GM12865 (cell line): Measurements from ENCODE around the gene FTCD.
A peak's percentile ranks its signal among the peaks of the same experiment; 100 is the strongest.
"Not testable (repeated sequence)": the region's sequence is repeated elsewhere in the genome, so short reads cannot be mapped to it uniquely, and the experiment has no call there.

Experiments
- DNase-seq: peaks from one replicate; pipeline ENCODE4 v3.0.0; 2010; ENCODE audit warnings: low read depth
- H3K4me3 ChIP-seq: 2 replicates; pipeline ENCODE4 v1.5.1; 2011; ENCODE audit warnings: mild to moderate bottlenecking, low read depth, low read length, control low read depth
- TF ChIP-seq, protein P1 (sequence below): IDR thresholded peaks from 2 replicates; pipeline ENCODE4 v1.5.1; 2011; ENCODE audit warnings: low read length, control low read depth, low read depth, inconsistent platforms; ENCODE audit not compliant: insufficient read depth; ENCODE audit errors: missing control alignments

Gene FTCD

DNA sequence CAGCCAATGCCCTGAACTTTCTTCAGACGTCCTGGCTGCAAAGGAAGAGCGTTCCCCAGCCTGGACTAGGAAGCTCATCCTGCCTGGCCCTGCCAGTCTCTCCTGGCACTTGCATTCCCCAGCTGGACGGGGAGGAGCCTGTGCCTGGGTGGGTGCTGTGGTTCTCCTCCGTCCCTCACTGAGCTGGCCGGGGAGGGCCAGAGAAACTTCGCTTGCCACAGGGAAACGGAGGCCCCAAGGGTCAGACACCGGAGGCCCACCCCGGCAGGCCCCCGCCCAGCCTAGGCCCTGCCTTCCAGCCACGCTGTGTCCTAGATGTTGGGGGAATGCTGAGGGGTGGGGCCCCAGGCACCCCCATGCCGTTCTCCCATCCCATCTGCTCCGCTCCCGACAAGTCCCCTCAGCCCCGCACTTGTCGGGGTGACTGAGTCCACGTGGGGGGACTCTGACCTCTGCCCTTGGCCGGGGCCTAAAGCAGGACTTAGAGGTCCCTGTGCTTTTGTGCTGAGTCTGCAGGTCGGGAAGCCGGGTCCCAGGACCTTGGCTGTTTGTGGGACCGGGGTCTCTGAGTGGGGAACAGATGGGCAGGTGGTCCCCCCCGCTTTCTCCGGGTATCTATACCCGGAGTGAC is 4.8 kb downstream of the FTCD start:
- DNase-seq, result no peak
- TF ChIP-seq, protein P1, sequence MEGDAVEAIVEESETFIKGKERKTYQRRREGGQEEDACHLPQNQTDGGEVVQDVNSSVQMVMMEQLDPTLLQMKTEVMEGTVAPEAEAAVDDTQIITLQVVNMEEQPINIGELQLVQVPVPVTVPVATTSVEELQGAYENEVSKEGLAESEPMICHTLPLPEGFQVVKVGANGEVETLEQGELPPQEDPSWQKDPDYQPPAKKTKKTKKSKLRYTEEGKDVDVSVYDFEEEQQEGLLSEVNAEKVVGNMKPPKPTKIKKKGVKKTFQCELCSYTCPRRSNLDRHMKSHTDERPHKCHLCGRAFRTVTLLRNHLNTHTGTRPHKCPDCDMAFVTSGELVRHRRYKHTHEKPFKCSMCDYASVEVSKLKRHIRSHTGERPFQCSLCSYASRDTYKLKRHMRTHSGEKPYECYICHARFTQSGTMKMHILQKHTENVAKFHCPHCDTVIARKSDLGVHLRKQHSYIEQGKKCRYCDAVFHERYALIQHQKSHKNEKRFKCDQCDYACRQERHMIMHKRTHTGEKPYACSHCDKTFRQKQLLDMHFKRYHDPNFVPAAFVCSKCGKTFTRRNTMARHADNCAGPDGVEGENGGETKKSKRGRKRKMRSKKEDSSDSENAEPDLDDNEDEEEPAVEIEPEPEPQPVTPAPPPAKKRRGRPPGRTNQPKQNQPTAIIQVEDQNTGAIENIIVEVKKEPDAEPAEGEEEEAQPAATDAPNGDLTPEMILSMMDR, result no peak
- H3K4me3 ChIP-seq, result no peak overlapping the region

DNA sequence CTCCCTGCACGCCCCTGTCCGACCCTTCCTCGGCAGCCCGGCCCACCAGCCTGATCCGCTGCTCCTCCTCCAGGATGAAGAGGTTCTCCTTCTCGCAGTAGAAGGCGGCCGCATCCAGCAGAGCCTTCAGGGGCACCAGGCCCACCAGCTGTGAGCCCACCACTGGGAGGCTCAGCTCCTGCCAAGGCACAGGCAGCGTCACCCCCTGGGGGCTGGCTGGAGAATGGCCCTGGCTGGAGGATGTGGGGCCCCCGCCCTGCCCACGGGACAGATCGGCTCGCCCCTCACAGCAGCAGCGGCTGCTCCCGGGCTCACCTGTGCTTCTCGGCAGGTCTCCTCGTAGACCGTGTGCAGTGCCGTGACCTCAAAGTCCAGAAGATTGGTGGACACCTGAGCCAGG is 5.3 kb downstream of the FTCD start:
- DNase-seq, result no peak
- no peak overlapping the region for H3K4me3 ChIP-seq
- TF ChIP-seq, protein P1, result no peak

DNA sequence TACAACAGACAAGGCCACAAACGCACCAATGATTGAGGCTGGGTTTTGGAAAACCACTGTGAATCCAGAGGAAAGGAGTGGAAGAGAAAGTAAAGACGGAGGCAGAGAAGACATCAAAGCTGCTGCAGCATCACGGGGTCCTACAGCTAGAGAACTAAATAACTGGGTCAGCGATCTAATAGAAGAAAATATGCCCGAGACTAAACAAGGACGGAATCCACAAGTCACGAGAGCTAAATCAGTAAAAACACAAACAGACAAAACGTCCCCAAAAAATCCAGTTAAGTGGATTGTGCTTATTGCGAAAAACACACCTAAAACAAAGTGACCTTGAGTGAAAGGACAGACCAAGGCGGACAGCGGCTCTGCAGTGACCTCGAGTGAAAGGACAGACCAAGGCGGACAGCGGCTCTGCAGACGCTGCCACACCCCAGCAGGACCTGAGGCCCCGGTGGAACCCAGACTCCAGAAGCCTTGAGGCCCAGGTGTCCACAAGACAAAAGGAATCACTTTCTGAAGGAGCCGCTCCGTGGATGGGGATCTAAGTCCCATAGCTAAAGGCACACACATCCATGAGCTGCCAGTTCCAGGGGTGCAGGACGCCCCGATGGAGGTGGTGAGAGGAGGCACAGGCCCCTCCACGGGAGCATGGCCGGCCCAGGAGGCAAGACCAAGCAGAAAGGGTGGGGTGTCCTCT is 6.0 kb downstream of the FTCD start:
- TF ChIP-seq, protein P1, result no peak
- H3K4me3 ChIP-seq, result no peak overlapping the region
- no peak for DNase-seq

DNA sequence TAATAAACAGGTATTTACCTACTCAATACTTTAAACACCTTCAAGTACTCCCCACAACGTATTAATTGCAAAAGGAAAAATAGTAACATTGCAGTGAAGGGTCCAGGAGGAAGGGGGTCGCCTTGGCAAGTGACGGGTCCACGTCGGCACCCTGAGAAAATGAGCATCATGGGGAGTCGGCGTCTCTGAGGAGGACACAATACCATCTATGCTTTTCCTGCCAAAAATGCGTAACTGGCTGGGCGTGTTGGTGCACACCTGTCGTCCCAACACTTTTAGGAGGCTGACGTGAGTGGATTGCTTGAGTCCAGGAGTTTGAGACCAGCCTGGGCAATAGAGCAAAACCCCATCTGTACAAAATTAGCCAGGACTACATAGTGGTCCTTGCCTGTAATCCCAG is 7.3 kb downstream of the FTCD start:
- no peak overlapping the region for H3K4me3 ChIP-seq
- TF ChIP-seq, protein P1, result no peak
- no peak for DNase-seq

DNA sequence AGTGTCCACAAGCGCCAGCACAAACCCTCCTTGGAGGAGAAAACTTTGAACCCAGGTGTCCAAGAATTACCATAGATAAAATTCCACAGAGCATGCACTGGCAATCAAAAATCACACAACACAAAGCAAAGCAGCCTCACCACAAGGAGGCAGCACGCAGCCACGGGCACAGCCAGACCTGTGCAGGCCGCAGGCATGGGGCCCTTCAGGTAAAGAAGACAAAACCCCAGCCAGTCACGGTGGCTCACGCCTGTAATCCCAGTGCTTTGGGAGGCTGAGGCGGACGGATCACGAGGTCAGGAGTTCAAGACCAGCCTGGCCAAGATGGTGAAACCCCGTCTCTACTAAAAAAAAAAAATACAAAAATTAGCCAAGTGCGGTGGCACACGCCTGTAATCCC is 8.0 kb downstream of the FTCD start:
- TF ChIP-seq, protein P1, result peak; percentile 63
- DNase-seq, result peak; percentile 72
- not testable (repeated sequence) for H3K4me3 ChIP-seq

DNA sequence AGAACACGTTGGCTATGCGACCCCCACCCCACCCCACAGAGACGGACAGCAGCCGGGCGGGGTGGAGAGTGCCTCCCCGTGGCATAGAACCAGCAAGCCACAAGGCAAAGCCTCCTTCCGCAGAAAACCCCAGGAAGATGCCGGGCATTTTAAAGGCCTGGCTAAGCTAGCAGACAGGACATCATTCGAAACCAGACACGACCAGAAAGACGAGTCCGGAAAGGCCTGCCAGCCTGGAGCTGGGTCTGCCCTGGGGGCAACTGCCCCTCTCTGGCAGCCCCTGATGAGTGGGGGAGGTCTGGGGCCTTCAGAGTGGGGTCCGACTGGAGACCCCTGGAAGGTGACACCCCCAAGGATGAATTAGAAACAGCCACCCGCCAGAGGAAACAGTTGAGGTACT is 8.5 kb downstream of the FTCD start:
- TF ChIP-seq, protein P1, result no peak
- DNase-seq, result no peak

More for the DNA sequence above, 8.5 kb downstream of the FTCD start:
- H3K4me3 ChIP-seq, result no peak overlapping the region
